OCI-LY7 (cell line): Measurements from ENCODE around the gene POLD2. TPM values are rescaled to one million over a fixed set of nuclear protein-coding genes. Genes with fewer than 3 reads are reported as not detected.

Experiments
- BruUV-seq: library from RNA; stranded (reverse); fragments of 400-500 nt; replicated peaks from 2 replicates; lab custom pipeline; 2021; lab: Mats Ljungman, UMichigan
- CTCF ChIA-PET: fragments of 300-600 bp; sonication (Branson Sonifier 250); formaldehyde crosslinking; loops from one replicate; lab custom pipeline; 2022; ENCODE audit warnings: antibody characterized with exemption; ENCODE audit not compliant: unreplicated experiment; lab: Charles Lee
- POLR2A ChIA-PET: fragments of 300-600 bp; sonication (Branson Sonifier 250); formaldehyde crosslinking; loops from one replicate; lab custom pipeline; 2022; ENCODE audit warnings: antibody characterized with exemption; lab: Charles Lee
- DNase-seq: peaks from one replicate; pipeline ENCODE4 v3.0.0-alpha.2; 2015; ENCODE audit warnings: low spot score
- H2AFZ ChIP-seq: fragments of 200-600 bp; sonication (generic), shearing (Covaris generic); 2 replicates; pipeline ENCODE4 v1.6.1; 2014; ENCODE audit warnings: mild to moderate bottlenecking, antibody characterized with exemption, low read length, moderate library complexity
- H3K27ac ChIP-seq: fragments of 200-600 bp; sonication (generic); 2 replicates; pipeline ENCODE4 v1.5.1; 2014; ENCODE audit warnings: mixed run types, low read depth, mild to moderate bottlenecking, moderate library complexity, low read length, inconsistent platforms; ENCODE audit not compliant: poor library complexity, severe bottlenecking
- H3K36me3 ChIP-seq: fragments of 200-600 bp; sonication (generic); 2 replicates; pipeline ENCODE4 v1.6.1; 2014; ENCODE audit warnings: mild to moderate bottlenecking, antibody characterized with exemption, low read length, moderate library complexity, mixed read lengths; ENCODE audit not compliant: insufficient read depth
- H3K4me1 ChIP-seq: fragments of 200-600 bp; sonication (generic); 2 replicates; pipeline ENCODE4 v1.5.1; 2014; ENCODE audit warnings: mild to moderate bottlenecking, low read length; ENCODE audit not compliant: insufficient read depth, poor library complexity, severe bottlenecking
- H3K4me2 ChIP-seq: fragments of 200-600 bp; sonication (generic); 2 replicates; pipeline ENCODE4 v1.6.1; 2014; ENCODE audit warnings: mild to moderate bottlenecking, low read length
- H3K4me3 ChIP-seq: fragments of 200-600 bp; sonication (generic); 2 replicates; pipeline ENCODE4 v1.5.1; 2014; ENCODE audit warnings: mild to moderate bottlenecking, low read depth, low read length; ENCODE audit not compliant: poor library complexity, severe bottlenecking
- H3K79me2 ChIP-seq: fragments of 200-600 bp; sonication (generic); 2 replicates; pipeline ENCODE4 v1.6.1; 2016; ENCODE audit warnings: low read depth, mild to moderate bottlenecking, low read length, moderate library complexity, mixed read lengths; ENCODE audit not compliant: insufficient read depth
- H3K9me2 ChIP-seq: fragments of 200-600 bp; sonication (generic); 2 replicates; pipeline ENCODE4 v1.6.1; 2016; ENCODE audit warnings: mild to moderate bottlenecking, low read length, mixed read lengths; ENCODE audit not compliant: insufficient read depth
- H3K9me3 ChIP-seq: fragments of 200-600 bp; sonication (generic); 2 replicates; pipeline ENCODE4 v1.6.1; 2014; ENCODE audit warnings: mild to moderate bottlenecking, mixed run types, low read length, mixed read lengths
- H4K20me1 ChIP-seq: fragments of 200-600 bp; sonication (generic); 2 replicates; pipeline ENCODE4 v1.6.1; 2014; ENCODE audit warnings: mild to moderate bottlenecking, antibody characterized with exemption, low read length, moderate library complexity, mixed read lengths; ENCODE audit not compliant: insufficient read depth
- EZH2phosphoT487 ChIP-seq: fragments of 200-600 bp; sonication (generic); IDR thresholded peaks from 2 replicates; pipeline ENCODE4 v1.6.1; 2018; ENCODE audit warnings: low read depth, borderline replicate concordance, mild to moderate bottlenecking, mixed run types, antibody characterized with exemption, low read length, moderate library complexity, mixed read lengths
- intact Hi-C: fragments of 100-400 bp; cut with micrococcal nuclease; formaldehyde crosslinking; loops from one replicate; pipeline ENCODE4 v1.10.0; 2022; ENCODE audit not compliant: unreplicated experiment
- total RNA-seq, 2 experiments: library from RNA; depleted of rRNA in 1 of 2; stranded (reverse); fragments of >200 nt in 1 of 2; shearing (Covaris generic) in 1 of 2; gene quantifications; 2 replicates each; pipeline ENCODE4 v1.2.3, GENCODE V29; 2014 to 2022
- TF ChIP-seq, protein P1 (sequence below): fragments of 200-600 bp; sonication (generic); conservative IDR thresholded peaks from 2 replicates; pipeline ENCODE4 v1.5.1; 2014; ENCODE audit warnings: mild to moderate bottlenecking, antibody characterized with exemption, low read length, moderate library complexity, mixed read lengths

Gene POLD2
- total RNA-seq, 2 experiments from 2014 or later = 230 to 261 TPM

GRCh38 chr7:44107961-44108767 lies 15.2 kb downstream of the POLD2 start:
- H3K4me1 ChIP-seq = peaks cover 38% of the 10 kb centered on the region
- H3K4me2 ChIP-seq = no peak overlapping the region
- H3K9me2 ChIP-seq = no peaks in the 10 kb centered on the region
- ChIA-PET POLR2A (no interaction called here), CTCF (no interaction called here)
- H3K79me2 ChIP-seq = no peaks in the 10 kb centered on the region
- H4K20me1 ChIP-seq = no peaks in the 10 kb centered on the region
- no peak overlapping the region for H3K27ac ChIP-seq
- DNase-seq = no peak
- intact Hi-C loops = no loop called here
- H3K4me3 ChIP-seq = no peak overlapping the region
- no peak overlapping the region for H2AFZ ChIP-seq
- peaks cover 25% of the 10 kb centered on the region for H3K36me3 ChIP-seq
- H3K9me3 ChIP-seq = no peaks in the 10 kb centered on the region
- no TSS peak for BruUV-seq
- no peak for TF ChIP-seq EZH2phosphoT487
- TF ChIP-seq, protein P1, sequence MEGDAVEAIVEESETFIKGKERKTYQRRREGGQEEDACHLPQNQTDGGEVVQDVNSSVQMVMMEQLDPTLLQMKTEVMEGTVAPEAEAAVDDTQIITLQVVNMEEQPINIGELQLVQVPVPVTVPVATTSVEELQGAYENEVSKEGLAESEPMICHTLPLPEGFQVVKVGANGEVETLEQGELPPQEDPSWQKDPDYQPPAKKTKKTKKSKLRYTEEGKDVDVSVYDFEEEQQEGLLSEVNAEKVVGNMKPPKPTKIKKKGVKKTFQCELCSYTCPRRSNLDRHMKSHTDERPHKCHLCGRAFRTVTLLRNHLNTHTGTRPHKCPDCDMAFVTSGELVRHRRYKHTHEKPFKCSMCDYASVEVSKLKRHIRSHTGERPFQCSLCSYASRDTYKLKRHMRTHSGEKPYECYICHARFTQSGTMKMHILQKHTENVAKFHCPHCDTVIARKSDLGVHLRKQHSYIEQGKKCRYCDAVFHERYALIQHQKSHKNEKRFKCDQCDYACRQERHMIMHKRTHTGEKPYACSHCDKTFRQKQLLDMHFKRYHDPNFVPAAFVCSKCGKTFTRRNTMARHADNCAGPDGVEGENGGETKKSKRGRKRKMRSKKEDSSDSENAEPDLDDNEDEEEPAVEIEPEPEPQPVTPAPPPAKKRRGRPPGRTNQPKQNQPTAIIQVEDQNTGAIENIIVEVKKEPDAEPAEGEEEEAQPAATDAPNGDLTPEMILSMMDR = no peak

DNA sequence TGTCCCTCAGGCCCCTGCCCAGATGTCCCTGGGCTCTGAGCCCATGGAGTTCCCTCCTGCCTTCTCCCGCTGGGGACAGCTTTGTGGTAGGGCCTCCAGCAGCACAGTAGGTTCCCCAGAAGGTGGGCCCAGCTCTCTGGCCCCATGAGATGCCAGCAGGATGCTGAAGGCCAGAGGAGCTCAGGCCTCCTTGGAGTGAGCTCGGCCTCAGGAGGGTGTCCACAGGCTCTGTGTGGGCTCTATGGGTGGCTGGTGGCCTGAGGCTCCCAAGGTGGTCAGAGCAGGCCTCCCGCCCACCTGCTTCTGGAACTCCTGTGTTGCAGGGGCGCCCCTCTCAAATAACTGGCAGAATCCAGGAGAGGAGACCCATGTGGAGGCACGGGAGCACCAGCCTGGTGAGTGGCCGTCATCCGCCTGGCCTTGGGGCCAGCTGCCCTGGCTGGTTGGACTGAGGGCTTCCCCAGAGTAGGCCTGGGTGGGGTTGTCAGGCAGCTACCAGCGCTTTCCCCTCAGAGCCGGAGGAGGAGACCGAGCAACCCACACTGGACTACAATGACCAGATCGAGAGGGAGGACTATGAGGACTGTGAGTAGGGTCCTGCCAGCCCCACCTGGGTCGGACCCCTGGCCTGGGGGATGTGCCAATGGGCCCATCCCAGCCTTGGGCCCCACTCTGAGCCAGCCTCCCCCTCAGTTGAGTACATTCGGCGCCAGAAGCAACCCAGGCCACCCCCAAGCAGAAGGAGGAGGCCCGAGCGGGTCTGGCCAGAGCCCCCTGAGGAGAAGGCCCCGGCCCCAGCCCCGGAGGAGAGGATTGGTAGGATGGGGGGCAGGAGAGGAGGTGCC lies 16.0 kb downstream of the POLD2 start:
- no TSS peak for BruUV-seq

More for the DNA sequence above, 16.0 kb downstream of the POLD2 start:
- ChIA-PET POLR2A (interaction anchor here (0.6 to 0.7 kb wide), 2 partner anchors 116 to 325 kb away, joined by 3 to 4 read pairs; no protein-coding TSS in a partner anchor), CTCF (no interaction called here)
- Histone ChIP-seq H3K79me2 (no peaks in the 10 kb centered on the region), H2AFZ (no peak overlapping the region), H3K4me1 (peaks cover 47% of the 10 kb centered on the region), H3K4me2 (no peak overlapping the region), H3K4me3 (no peak overlapping the region), H3K36me3 (peaks cover 17% of the 10 kb centered on the region), H3K9me3 (no peaks in the 10 kb centered on the region), H3K9me2 (no peaks in the 10 kb centered on the region), H3K27ac (no peak overlapping the region), H4K20me1 (no peaks in the 10 kb centered on the region)
- intact Hi-C loops = no loop called here
- DNase-seq = no peak
- no peak for TF ChIP-seq EZH2phosphoT487
- TF ChIP-seq, protein P1 = no peak
